CD4-positive, alpha-beta T cell treated with Interleukin-6 for 4 hours (primary cell): ENCODE measurements around the gene PLVAP.

Source experiments
- DNase-seq: peaks from one replicate; pipeline ENCODE4 v3.0.0-alpha.2; 2020; ENCODE audit warnings: mixed read lengths

Gene PLVAP

GRCh38 chr19:17353386-17353785 lies 23.8 kb downstream of the PLVAP start:
- no peak for DNase-seq

GRCh38 chr19:17352608-17353280 lies 24.4 kb downstream of the PLVAP start:
- DNase-seq: no peak

- DNase-seq: no peak
These were observed 25.2 kb downstream of the PLVAP start for GRCh38 chr19:17351815-17352435.

- no peak for DNase-seq
These were observed 28.4 kb downstream of the PLVAP start for GRCh38 chr19:17348700-17349099.

GRCh38 chr19:17347877-17348276 lies 29.3 kb downstream of the PLVAP start:
- no peak for DNase-seq

GRCh38 chr19:17347361-17347760 lies 29.8 kb downstream of the PLVAP start:
- DNase-seq: no peak

- DNase-seq: peak; percentile 82
These were observed 31.0 kb downstream of the PLVAP start for GRCh38 chr19:17346109-17346671.

GRCh38 chr19:17341845-17342244 lies 35.3 kb downstream of the PLVAP start:
- DNase-seq: no peak

- no peak for DNase-seq
These were observed 35.8 kb downstream of the PLVAP start for GRCh38 chr19:17341386-17341785.

- no peak for DNase-seq
These were observed 36.2 kb downstream of the PLVAP start for GRCh38 chr19:17340871-17341357.

GRCh38 chr19:17340302-17340870 lies 36.8 kb downstream of the PLVAP start:
- DNase-seq: no peak

- DNase-seq: peak; percentile 47
These were observed 37.9 kb downstream of the PLVAP start for GRCh38 chr19:17339088-17339741.

GRCh38 chr19:17338433-17339078 lies 38.6 kb downstream of the PLVAP start:
- DNase-seq: no peak

- peak; percentile 49 for DNase-seq
These were observed 39.3 kb downstream of the PLVAP start for GRCh38 chr19:17337675-17338432.

- DNase-seq: peak; percentile 99
These were observed 40.1 kb downstream of the PLVAP start, which contains the start of gene GTPBP3 for GRCh38 chr19:17336872-17337674. GTPBP3 (plus strand) TSS chr19:17337553; CDS start chr19:17337612, 59 bp downstream.

GRCh38 chr19:17335575-17335974 lies 41.6 kb downstream of the PLVAP start:
- DNase-seq: no peak

- DNase-seq: peak; percentile 95
These were observed 42.4 kb downstream of the PLVAP start, which contains the start of gene ANO8 for GRCh38 chr19:17334414-17335409. ANO8 (minus strand) TSS chr19:17334855; CDS start chr19:17334670, 185 bp downstream.

GRCh38 chr19:17333611-17334413 lies 43.3 kb downstream of the PLVAP start:
- DNase-seq: peak; percentile 90
